Activated CD8-positive, alpha-beta T cell treated with anti-CD3 and anti-CD28 coated beads for 36 hours (primary cell): ENCODE results near the gene AKR1C3. TPM values are rescaled to one million over a fixed set of nuclear protein-coding genes. Genes with fewer than 3 reads are reported as not detected.

ENCODE experiments used
- ATAC-seq: fragments of 200-7000 bp; cut with Tn5 transposase; one replicate; pipeline ENCODE4 v1.10.0; 2021; ENCODE audit warnings: mild to moderate bottlenecking, moderate library complexity
- CTCF ChIA-PET: fragments of 350-600 bp; sonication (Branson Sonifier 250); formaldehyde crosslinking; loops from one replicate; lab custom pipeline; 2021; ENCODE audit warnings: antibody characterized with exemption; lab: Charles Lee
- POLR2A ChIA-PET: fragments of 350-600 bp; sonication (Branson Sonifier 250); formaldehyde crosslinking; loops from one replicate; lab custom pipeline; 2021; ENCODE audit warnings: antibody characterized with exemption; lab: Charles Lee
- DNase-seq: peaks from one replicate; pipeline ENCODE4 v3.0.0-alpha.2; 2020
- H3K27ac Mint-ChIP-seq: one replicate; pipeline ENCODE4 v1.8.0; 2021; ENCODE audit warnings: mild to moderate bottlenecking, mixed read lengths
- H3K27me3 Mint-ChIP-seq: one replicate; pipeline ENCODE4 v1.8.0; 2021; ENCODE audit warnings: mixed read lengths
- H3K36me3 Mint-ChIP-seq: one replicate; pipeline ENCODE4 v1.8.0; 2021; ENCODE audit warnings: low read depth, mixed read lengths
- H3K4me1 Mint-ChIP-seq: one replicate; pipeline ENCODE4 v1.8.0; 2021; ENCODE audit warnings: low read depth, mixed read lengths
- H3K4me3 Mint-ChIP-seq: one replicate; pipeline ENCODE4 v1.8.0; 2021; ENCODE audit warnings: mild to moderate bottlenecking, moderate library complexity, mixed read lengths
- H3K9me3 Mint-ChIP-seq: one replicate; pipeline ENCODE4 v1.8.0; 2021; ENCODE audit warnings: mixed read lengths
- intact Hi-C: fragments of 100-400 bp; cut with micrococcal nuclease; formaldehyde crosslinking; loops from one replicate; pipeline ENCODE4 v1.10.0; 2022
- total RNA-seq, 2 experiments: library from RNA; stranded (reverse); gene quantifications; one replicate each; pipeline ENCODE4 v1.2.3, GENCODE V29; 2021
- TF ChIP-seq, protein P1 (sequence below): fragments of 200-600 bp; IDR thresholded peaks from one replicate; pipeline ENCODE4 v1.8.0; 2022; ENCODE audit warnings: antibody characterized with exemption, mild to moderate bottlenecking

Gene AKR1C3
- total RNA-seq, 2 experiments from 2014 or later, result 0.29 TPM; not detected in 1

DNA sequence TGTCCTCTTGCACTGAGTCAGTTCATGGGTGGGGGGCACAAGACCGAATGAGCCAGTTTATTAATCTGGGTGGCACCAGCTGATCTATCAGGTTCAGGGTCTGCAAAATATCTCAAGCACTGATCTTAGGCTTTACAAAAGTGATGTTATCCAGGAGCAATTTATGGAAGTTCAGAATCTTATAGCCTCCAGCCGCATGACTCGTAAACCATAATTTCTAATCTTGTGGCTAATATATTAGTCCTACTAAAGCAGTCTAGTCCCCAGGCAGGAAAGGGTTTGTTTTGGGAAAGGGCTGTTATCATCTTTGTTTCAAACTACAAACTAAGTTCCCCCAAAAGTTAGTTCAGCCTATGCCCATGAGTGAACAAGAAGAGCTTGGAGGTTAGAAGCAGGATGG lies 56.9 kb downstream of the AKR1C3 start:
- no peak for DNase-seq
- ChIA-PET CTCF (no interaction called here), POLR2A (no interaction called here)
- no peak for ATAC-seq
- TF ChIP-seq, protein P1, sequence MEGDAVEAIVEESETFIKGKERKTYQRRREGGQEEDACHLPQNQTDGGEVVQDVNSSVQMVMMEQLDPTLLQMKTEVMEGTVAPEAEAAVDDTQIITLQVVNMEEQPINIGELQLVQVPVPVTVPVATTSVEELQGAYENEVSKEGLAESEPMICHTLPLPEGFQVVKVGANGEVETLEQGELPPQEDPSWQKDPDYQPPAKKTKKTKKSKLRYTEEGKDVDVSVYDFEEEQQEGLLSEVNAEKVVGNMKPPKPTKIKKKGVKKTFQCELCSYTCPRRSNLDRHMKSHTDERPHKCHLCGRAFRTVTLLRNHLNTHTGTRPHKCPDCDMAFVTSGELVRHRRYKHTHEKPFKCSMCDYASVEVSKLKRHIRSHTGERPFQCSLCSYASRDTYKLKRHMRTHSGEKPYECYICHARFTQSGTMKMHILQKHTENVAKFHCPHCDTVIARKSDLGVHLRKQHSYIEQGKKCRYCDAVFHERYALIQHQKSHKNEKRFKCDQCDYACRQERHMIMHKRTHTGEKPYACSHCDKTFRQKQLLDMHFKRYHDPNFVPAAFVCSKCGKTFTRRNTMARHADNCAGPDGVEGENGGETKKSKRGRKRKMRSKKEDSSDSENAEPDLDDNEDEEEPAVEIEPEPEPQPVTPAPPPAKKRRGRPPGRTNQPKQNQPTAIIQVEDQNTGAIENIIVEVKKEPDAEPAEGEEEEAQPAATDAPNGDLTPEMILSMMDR, result no peak
- Mint-ChIP-seq H3K9me3 (peaks cover 9% of the 10 kb centered on the region), H3K27me3 (peaks cover 1% of the 10 kb centered on the region), H3K36me3 (no peaks in the 10 kb centered on the region), H3K27ac (no peak overlapping the region), H3K4me1 (no peaks in the 10 kb centered on the region), H3K4me3 (no peak overlapping the region)
- intact Hi-C loops, result no loop called here

DNA sequence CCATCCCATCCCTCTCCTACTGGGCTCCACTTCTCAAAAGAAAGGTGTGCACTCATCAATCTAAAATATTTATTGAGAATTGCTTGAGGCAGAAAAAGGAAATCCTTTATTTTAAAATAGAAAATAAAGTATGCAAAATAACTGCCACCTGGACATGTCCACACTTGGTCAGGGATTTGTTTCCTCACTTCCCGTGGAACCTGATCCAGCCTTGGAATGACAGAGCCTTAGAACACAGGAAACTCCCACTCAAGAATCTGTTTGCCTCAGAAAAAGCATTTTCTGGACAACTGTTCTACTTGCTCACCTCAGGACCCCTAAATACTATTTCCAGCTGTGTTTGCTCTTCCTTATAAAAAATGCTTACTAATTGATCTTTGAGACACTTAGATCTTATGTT lies 61.7 kb downstream of the AKR1C3 start:
- Mint-ChIP-seq H3K27ac (no peak overlapping the region), H3K36me3 (no peaks in the 10 kb centered on the region), H3K4me1 (no peaks in the 10 kb centered on the region), H3K4me3 (no peak overlapping the region), H3K9me3 (peaks cover 1% of the 10 kb centered on the region), H3K27me3 (peaks cover 1% of the 10 kb centered on the region)
- ChIA-PET CTCF (no interaction called here), POLR2A (no interaction called here)
- intact Hi-C loops, result no loop called here
- TF ChIP-seq, protein P1, result no peak
- ATAC-seq (no peak), DNase-seq (no peak)

Other genes with a start within 250 kb of the AKR1C3 start
- gene AKR1C1, start 131.0 kb upstream of the AKR1C3 start, total RNA-seq, result under 1 TPM; 0.45 to 0.56 TPM
- not detected for gene AKR1C2, start 90.6 kb upstream of the AKR1C3 start, total RNA-seq
- gene AKR1C8, start 90.7 kb downstream of the AKR1C3 start, total RNA-seq, result not detected
- not detected for gene AKR1C4, start 102.4 kb downstream of the AKR1C3 start, total RNA-seq